Midbrain (tissue), 1 donor: ENCODE data around the gene MAPK6.
"Not testable (repeated sequence)": the region's sequence is repeated elsewhere in the genome, so short reads cannot be mapped to it uniquely, and the experiment has no call there.

Experiments used
- DNase-seq: peaks from one replicate; lab custom pipeline; 2025; lab: John Stamatoyannopoulos, UW

MAPK6 gene

DNA sequence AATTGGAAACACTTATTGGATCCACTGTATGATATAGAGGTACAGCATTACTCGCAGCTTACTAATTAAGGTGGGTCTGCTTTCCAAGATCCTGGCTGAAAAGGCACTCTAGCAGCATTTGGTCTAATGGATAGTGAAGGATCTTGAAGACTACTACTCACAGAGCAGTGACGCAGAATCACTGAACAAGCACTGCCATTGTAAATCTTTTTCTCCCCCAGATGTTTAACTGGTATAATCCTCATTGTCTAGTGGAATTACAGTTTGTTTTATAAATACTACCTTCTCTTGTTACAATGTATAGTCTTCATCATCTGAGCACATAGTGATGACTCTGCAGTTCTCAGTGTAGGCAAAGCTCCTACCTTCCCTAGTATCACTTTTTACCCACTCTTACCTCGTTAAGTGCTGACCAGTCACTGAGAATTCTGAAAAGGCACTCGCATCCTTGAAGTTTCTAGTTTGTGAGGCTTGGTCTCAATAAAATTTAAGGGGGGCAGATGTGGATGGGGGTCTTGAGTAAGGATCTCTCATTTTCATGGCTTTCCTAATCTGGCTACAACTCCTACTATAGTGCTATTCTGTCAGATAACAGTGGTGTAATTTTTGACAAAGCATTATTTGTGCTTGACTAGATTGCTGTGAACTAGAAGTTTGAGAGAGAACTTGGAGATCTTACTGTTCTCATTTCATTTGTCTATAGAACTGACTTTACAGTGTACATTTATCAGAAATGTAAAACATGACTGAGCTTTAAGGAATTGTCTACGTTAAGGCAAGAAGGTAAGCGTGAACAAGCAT, 23.2 kb downstream of the MAPK6 start:
- peak; percentile 39 for DNase-seq

DNA sequence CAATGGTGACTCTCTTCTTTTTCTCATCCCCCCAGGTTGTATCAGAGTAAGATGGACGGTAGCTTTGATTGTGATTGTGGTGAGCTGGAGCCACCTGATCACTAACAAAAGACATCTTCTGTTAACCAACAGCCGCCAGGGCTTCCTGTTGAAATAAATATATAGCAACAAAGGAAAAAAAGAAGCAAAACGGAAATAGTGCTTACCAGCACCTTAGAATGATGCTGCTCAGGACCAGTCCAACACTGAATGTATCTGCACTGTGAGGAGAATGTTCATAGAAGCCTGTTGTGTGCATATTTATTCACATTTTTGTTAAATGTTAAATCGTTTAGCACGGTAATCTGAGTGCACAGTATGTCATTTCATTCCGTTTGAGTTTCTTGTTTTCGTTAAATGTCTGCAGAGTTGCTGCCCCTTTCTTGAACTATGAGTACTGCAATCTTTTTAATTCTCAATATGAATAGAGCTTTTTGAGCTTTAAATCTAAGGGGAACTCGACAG, 26.8 kb downstream of the MAPK6 start:
- DNase-seq, result peak; percentile 24

DNA sequence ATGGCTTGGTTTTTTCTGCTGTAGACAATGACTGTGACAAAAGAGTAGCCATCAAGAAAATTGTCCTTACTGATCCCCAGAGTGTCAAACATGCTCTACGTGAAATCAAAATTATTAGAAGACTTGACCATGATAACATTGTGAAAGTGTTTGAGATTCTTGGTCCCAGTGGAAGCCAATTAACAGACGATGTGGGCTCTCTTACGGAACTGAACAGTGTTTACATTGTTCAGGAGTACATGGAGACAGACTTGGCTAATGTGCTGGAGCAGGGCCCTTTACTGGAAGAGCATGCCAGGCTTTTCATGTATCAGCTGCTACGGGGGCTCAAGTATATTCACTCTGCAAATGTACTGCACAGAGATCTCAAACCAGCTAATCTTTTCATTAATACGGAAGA, 27.5 kb downstream of the MAPK6 start:
- peak; percentile 32 for DNase-seq

DNA sequence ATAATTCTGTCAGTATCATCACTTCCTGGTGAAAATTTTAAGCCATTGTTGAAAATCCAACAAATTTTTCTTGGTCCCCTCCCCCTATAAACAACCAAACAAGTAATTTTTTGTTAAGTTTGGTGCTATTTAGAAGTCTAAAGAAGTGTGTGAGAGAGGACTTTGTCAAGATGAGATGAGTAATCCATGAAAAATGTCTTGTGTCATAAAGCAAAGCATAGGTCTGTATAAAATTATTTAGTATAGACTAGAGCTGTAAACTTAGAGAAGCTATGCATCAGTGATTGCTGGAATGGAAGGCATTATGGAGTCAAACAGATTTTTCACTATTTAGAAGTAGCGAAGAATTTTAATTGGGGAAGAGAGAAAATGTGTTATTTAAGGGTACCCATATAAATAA, 31.4 kb downstream of the MAPK6 start:
- no peak for DNase-seq

DNA sequence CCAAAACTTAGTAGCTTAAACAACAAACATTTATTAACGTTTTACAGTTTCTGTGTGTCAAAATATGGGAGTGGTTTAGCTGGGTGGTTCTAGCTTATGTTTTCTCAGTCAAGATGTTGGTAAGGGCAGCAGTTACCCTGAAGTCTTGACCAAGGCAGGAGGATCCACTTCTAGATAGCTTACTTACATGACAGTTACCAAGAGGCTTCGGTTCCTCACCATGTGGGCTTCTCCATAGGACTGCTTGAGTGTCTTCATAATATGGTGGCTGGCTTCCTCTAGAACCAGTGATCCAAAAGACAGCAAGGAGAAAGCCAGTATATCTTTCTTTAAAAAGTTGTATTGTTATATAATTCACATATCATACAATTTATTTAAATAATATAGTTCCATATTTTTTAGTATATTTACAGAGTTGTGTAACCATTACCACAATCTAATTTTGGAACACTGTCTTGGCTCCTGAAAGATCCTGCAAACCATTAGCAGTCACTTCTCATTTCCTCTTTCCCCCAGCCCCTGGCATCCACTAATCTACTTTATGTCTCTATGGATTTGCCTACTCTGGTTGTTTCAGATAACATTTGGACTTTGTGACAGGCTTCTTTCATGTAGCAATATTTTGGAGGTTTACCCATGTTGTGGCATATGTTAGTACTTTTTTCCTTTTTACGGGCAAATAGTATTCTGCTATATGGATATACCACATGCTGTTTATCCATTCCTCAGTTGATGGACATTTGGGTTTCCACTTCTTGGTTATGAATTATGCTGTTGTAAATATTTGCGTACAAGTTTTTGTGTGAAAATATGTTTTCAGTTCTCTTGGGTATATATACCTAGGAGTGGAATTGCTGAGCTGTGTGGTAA, 33.3 kb downstream of the MAPK6 start:
- DNase-seq, result no peak

DNA sequence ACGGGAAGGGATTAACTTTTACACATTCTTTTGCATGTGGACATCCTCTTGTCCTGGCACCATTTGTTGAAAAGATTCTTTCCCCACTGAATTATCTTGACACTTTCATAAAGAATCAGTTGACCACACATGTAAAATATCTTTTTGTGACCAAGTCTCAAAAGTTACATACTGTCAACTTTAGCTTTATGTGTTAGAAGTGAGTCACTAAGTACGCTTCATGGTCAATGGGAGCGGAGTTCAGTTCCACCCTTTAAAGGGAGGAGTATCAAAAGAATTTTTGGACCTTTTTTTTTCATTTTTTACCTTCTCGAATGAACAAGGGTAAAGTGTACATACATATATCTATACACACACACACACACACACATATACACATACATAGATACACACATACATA, 35.4 kb downstream of the MAPK6 start:
- DNase-seq, result no peak

DNA sequence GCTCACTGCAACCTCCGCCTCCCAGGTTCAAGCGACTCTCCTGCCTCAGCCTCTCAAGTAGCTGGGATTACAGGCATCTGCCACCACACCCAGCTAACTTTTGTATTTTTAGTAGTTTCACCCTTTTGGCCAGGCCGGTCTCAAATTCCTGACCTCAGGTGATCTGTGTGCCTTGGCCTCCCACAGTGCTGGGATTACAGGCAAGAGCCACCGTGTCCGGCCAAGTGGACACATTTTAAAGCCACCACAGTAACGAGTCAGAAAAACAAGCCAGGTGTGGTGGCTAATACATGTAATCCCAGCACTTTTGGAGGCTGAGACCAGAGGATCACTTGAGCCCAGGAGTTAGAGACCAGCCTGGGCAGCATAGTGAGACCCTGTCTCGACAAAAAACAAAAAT, 35.8 kb downstream of the MAPK6 start:
- not testable (repeated sequence) for DNase-seq

DNA sequence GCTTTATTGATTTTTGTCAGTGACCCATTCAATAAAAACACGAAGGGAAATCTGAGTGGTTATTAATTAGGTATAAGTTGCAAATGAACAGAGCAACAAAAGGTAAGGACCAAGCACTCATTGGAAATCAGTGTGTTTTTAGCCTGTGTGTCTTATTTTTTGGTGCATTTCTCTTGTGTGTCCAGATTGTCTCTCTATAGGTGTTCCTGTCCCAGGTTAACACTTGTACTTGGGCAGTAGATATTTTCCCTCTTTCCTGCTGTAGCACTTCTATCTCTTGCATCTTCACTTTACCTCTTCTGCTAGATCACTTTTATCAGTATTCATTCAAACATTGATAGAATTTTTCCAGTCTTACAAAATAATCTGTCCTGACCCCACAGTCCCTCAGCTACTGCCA, 37.0 kb downstream of the MAPK6 start:
- no peak for DNase-seq

DNA sequence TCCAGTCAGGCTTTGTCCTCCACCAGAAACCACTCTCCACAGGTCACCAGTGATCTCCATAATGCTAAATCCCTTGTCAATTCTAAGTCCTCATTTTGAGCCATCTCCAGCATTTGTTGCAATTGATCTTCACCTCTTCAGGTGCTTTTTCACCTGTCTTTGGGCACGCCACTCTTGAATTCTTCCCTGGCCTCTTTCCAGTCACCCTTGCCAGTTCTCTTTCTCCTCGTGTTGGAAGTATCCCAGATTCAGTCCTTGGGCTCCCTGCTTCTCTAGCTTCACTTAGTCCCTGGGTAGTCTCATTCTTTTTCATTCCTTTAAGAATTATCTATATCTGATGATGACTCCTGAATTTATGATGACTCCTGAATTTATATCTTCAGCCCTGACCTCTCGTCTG, 37.5 kb downstream of the MAPK6 start:
- DNase-seq, result no peak

DNA sequence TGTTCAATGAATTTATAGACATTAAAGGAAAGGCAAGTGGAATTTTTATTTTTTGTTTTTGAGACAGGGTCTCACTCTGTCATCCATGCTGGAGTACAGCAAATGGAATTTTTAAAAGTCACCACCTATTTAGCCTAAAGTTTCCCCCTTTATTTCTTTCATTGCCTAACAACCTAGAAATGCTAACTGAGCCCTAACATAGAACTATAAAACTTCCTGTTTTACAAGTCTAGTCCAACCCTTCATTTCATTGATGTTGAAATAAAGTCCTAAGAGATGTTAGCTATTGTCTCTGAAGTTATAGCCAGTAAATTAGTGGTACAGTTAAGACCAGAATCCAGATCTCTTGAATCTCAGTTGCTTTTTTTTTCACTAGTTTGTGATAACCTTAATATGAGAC, 39.0 kb downstream of the MAPK6 start:
- DNase-seq, result no peak

DNA sequence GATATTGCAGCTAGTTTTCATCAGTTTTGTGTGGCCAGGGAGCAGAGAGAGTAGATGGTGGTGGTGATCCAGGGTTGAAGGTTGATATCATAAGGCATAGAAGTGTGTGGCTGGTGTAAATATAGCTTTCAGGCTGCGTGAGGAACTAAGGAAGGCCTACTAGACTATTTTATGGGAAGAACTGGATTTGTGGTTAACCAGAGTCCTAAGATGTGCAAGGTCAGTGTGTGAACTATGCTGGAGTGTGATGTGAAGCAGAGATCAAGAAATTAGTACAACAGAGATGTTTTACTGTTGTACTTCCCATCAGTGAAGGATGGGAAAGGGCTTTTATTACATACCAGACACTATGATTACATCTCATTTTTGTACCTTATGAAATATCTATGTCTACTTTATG, 41.5 kb downstream of the MAPK6 start:
- DNase-seq, result no peak

DNA sequence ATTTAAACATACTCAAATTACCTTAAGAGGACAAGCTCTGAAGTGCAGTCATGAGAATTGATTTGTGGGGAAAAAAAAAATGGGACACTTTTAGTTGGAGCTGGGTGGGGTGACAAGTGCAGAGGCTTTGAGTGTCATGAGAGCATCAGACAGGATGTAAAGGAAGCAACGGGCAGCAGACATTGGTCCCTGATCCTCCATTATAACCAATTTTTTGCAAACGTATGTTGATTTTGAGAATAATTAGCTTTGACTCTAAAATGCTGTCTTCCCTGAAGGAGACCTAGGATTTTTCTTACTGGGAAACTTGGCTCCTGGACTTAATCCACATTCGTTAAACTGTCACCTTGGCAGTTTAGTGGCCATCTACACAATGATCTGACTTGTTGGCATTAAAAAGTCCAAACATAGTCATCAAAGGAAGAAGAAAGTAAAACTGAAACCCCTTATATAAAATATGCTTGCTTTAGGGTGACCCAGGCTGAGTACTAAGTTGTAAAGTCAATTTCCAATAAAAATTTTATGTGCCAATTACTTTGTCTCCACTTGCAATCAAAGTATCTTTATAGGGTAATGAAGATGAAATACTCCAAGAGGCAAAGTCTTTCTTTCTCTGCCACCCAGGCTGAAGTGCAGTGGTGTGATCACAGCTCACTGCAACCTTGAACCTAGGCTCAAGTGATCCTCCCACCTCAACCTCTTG, 48.0 kb downstream of the MAPK6 start:
- no peak for DNase-seq

DNA sequence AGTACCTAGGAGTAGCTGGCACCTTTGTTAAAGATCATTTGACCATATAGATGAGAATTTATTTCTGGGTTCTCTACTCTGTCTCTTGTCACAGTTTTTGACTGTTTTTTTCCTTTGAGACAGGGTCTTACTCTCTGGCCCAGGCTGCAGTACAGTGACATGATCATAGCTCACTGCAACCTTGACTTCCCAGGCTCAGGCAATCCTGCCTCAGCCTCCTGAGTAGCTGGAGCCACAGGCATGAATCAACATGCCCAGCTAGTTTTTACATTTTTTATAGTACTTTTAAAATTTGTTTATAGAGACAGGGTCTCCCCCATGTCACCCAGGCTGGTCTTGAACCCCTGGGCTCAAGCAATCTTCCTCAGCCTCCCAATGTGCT, 48.5 kb downstream of the MAPK6 start:
- no peak for DNase-seq

DNA sequence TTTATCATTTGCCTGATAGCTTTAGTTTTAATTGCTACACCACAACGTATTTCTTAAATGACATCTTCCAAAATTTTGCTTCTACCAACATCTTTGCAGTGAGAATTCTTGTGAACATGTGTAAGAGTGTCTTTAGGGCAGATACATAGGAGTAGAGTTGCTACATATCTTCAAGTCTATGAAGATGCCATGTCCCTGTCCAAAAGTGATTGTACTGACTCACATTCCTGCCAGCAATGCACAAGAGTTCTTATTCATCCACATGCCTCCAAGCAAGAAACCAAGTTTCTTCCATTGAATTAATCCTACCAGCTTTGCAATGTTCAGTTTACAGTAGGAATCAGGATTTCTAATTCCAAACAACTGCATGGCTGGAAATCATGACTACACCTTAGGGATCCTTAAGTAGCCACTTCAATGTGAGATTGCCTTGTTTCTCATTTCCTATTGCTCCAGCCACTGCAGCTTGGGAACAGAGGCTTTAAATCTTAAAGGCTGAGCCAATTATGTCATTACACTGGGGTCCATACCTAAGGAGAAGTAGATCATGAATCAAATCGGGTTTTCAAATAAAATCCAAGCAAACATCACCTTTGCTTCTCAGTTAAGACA, 49.1 kb downstream of the MAPK6 start:
- no peak for DNase-seq

DNA sequence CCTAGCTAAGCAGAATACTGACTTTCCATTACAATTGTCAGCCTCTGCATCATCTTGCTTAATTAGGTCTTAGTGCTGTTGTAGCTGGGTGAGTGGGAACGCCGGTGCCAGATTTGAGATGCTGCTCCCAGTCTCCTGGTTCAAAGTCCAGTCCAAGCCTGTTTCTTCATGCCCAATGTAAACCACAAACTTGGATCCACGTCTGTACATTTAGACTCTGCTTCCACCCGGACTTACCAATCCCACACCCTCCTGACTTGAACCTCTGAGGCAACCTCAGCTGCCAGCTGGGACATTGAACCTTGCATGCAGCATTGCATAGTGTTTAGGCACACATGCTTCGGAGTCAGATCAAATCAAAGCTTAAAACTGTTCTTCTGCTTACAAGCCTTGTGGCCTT, 50.5 kb downstream of the MAPK6 start:
- no peak for DNase-seq

DNA sequence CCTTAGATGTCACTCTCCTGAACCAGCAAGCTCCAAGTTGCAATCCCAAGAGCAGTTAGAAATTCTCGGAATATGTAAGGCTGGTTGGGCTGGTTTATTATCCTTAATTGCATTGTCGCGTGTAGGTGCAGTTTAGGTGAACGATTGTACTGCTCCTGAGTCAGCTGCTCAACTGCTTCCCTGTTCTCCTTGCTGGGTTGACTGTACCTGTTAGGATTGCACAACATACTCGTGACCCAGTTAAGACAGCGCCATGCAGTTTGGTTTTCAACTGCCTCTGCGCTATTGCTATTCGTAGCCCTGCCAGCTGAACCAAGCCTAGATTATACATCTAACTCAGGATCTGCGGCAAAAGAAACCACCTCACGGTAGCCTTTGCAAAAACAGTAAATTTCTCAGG, 52.6 kb downstream of the MAPK6 start:
- DNase-seq, result no peak

DNA sequence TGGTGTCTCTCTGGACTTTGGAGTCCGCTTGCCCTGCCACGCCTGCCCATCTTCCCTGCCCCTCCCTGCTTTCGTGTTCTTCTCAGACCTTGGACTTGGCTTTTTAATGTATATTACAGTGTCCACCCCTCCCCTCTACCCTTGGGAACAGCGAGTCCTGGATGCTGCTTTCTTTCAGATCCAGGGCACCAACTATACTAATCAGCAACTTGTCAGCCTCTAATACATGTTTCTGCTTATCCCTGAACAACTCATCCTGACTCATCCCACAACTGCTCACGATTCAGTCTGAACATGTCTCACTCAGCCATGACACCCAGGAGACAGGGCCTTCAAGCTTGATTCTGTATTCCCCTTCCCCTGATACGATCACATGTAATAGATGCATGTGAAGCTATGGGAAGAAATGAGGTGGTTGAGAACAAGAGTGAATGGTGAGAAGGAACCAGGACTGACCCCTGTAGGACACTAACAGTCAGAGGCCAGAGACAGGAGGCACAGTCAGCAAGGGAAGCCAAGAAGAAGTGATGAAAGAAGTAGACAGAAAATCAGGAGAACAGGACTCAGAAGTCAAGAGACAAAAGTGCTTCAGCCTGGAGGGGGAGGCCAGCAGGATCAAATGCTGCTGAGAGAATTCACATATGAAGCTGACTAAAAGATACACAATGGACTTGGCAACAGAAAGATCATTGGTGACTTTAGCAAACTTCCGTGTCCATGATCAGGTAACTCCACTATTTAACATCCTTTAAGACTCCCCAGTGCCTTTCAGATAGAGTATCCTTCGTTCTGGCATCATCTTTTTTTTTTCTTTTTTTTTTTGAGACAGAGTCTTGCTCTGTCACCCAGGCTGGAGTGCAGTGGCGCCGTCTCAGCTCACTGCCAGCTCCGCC, 58.1 kb downstream of the MAPK6 start:
- DNase-seq, result no peak

DNA sequence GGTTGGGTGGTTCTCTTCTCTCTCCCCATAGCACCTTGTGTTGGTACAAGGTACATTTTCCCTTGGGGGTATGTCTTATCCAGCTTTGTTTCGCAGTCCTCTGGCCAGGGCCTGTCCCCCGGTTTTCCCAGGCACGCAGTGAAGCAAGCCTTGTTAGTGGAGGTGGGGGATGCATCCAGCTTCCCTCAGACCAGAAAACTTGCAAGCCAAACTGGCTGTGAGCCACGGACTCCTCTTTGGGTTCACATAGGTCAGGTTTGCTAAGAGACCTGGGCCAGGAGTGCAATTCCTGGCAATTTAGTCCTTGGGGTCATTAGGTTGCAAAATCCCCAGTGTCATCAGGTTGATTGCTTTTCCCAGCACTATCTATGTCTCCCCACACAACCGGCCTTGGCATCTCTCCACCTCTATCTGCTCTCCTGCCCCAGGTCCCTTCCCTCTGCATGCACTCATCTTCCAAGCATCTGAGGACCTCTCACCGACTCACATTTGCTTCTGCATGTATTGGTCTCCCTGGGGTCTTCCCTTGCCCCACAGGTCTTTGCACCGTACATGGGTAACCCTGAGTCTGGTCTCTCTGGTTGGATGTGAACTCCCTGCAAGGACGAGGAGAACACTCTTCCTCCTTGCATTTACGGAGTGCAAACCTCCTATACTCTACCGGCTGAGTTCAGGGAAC, 59.3 kb downstream of the MAPK6 start:
- DNase-seq, result no peak

DNA sequence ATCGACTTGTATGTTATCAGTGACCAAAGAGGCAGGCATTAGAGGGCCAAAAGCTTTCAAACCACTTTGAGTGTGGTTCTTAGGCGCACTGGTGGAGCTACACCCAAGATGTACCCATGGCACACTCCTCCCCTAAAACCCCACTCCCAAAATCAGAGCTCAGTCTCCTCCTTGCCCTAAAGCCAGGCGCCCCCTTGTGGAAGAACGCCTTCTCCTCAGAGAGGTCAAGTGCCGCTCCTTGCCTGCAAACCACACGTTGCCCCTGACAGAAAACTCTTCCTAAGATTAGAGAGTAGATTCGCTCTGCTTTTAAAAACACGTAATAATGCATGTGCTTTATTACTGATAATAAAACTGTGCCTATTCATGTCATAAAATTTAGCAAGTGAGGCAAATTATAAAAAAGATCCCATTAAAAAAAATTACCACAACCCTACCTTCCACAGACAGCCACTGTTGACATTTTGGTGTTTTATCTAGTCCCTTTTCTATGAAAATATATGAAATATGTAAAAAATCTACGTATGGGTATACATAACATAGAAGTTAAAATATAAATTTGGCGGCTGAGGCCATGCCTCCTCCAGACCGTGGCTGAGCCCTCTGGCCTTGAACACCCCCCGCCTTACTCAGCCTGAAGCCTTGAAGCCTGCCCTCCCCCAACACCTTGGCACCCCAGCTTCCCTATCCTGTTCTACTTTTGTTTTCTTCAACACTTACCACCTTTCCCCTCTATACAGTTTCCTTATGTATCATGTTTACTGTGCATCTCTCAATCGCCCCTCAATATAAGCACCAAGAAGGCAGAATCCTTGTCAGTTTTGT, 60.1 kb downstream of the MAPK6 start:
- peak; percentile 73 for DNase-seq

DNA sequence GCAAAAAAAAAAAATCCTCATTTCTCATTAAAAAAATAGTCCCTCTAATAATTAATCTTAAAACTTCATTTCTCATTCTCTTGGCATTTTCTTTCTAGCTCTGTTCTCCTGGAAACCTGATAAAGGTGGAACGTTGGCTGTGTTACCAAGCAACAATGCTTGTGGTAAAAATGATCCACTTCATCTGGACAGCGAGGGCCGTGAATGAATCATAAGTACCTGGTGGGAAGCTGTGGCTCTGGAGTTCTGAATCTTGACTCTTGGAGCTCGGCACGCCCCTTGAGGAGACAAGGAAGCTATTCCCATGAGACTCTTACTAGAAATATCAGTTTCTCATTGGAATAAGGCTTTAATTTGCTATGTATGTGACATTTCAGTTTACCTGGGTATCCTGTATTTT, 61.0 kb downstream of the MAPK6 start:
- no peak for DNase-seq
